IMR-90 (cell line): ENCODE data around the gene PUS3. TPM values are rescaled to one million over a fixed set of nuclear protein-coding genes. Genes with fewer than 3 reads are reported as not detected.

Experiments
- ATAC-seq: fragments of 200-7000 bp; cut with Tn5 transposase; 2 replicates; pipeline ENCODE4 v1.9.1; 2020; ENCODE audit warnings: low read depth, mild to moderate bottlenecking, moderate library complexity
- BruUV-seq: library from RNA; stranded (reverse); fragments of 400-500 nt; replicated peaks from 2 replicates; lab custom pipeline; 2021; lab: Mats Ljungman, UMichigan
- CTCF ChIA-PET: fragments of 300-600 bp; formaldehyde crosslinking; extraction: SDS; loops from one replicate; lab custom pipeline; 2021; ENCODE audit warnings: antibody characterized with exemption; lab: Yijun Ruan, JAX
- POLR2A ChIA-PET: fragments of 300-600 bp; sonication (Branson Sonifier 250); formaldehyde crosslinking; loops from one replicate; lab custom pipeline; 2022; ENCODE audit warnings: antibody characterized with exemption; ENCODE audit not compliant: unreplicated experiment; lab: Charles Lee
- DNase-seq: peaks from one replicate; pipeline ENCODE4 v3.0.0; 2013
- H2AFZ ChIP-seq: replicated peaks from 2 replicates; pipeline ENCODE3; 2013; ENCODE audit warnings: low read length, mild to moderate bottlenecking; ENCODE audit not compliant: poor library complexity
- H2AK5ac ChIP-seq: 2 replicates; pipeline ENCODE4 v1.6.1; 2013; ENCODE audit warnings: low read depth, low read length, inconsistent platforms
- H2AK9ac ChIP-seq: replicated peaks from 2 replicates; pipeline ENCODE3; 2013; ENCODE audit warnings: mild to moderate bottlenecking, low read depth, low read length, moderate library complexity; ENCODE audit not compliant: poor library complexity
- H2BK120ac ChIP-seq: 2 replicates; pipeline ENCODE4 v1.6.1; 2013; ENCODE audit warnings: low read depth, low read length, inconsistent platforms
- H2BK15ac ChIP-seq: 3 replicates; pipeline ENCODE4 v1.6.1; 2013; ENCODE audit warnings: low read depth, low read length, inconsistent platforms
- H2BK20ac ChIP-seq: 2 replicates; pipeline ENCODE4 v1.6.1; 2013; ENCODE audit warnings: low read depth, mild to moderate bottlenecking, inconsistent platforms, low read length, moderate library complexity
- H2BK5ac ChIP-seq: 2 replicates; pipeline ENCODE4 v1.6.1; 2013; ENCODE audit warnings: mild to moderate bottlenecking, low read depth, low read length, inconsistent platforms; ENCODE audit not compliant: poor library complexity, severe bottlenecking
- H3K14ac ChIP-seq: replicated peaks from 2 replicates; pipeline ENCODE4 v1.6.1; 2013; ENCODE audit warnings: low read depth, low read length, inconsistent platforms
- H3K18ac ChIP-seq: 2 replicates; pipeline ENCODE4 v1.6.1; 2013; ENCODE audit warnings: low read depth, low read length, control low read depth
- H3K23ac ChIP-seq: 2 replicates; pipeline ENCODE4 v1.6.1; 2013; ENCODE audit warnings: low read depth, low read length, inconsistent platforms
- H3K27ac ChIP-seq: 2 replicates; pipeline ENCODE4 v1.5.1; 2013; ENCODE audit warnings: mild to moderate bottlenecking, control low read depth, low read length; ENCODE audit not compliant: insufficient read depth
- H3K27me3 ChIP-seq: 2 replicates; pipeline ENCODE4 v1.6.1; 2013; ENCODE audit warnings: low read length; ENCODE audit not compliant: control insufficient read depth, insufficient read depth
- H3K36me3 ChIP-seq: 2 replicates; pipeline ENCODE4 v1.6.1; 2013; ENCODE audit warnings: low read length, mixed read lengths; ENCODE audit not compliant: control insufficient read depth, insufficient read depth
- H3K4ac ChIP-seq: 2 replicates; pipeline ENCODE4 v1.6.1; 2013; ENCODE audit warnings: low read depth, low read length, inconsistent platforms
- H3K4me1 ChIP-seq: 2 replicates; pipeline ENCODE4 v1.6.1; 2013; ENCODE audit warnings: low read length, mixed read lengths; ENCODE audit not compliant: control insufficient read depth, insufficient read depth
- H3K4me2 ChIP-seq: 2 replicates; pipeline ENCODE4 v1.6.1; 2013; ENCODE audit warnings: low read depth, mild to moderate bottlenecking, control low read depth, low read length, moderate library complexity
- H3K4me3 ChIP-seq: 2 replicates; pipeline ENCODE4 v1.5.1; 2013; ENCODE audit warnings: low read depth, mild to moderate bottlenecking, control low read depth, low read length, moderate library complexity; ENCODE audit not compliant: insufficient read depth
- H3K56ac ChIP-seq: 2 replicates; pipeline ENCODE4 v1.6.1; 2013; ENCODE audit warnings: low read length, inconsistent platforms; ENCODE audit not compliant: insufficient read depth; ENCODE audit errors: extremely low read depth
- H3K79me1 ChIP-seq, 2 experiments: 2 replicates each; pipeline ENCODE4 v1.6.1; 2013; ENCODE audit warnings: low read length in 2 of 2, inconsistent platforms in 1 of 2, low read depth in 1 of 2
- H3K9ac ChIP-seq: 2 replicates; pipeline ENCODE4 v1.6.1; 2013; ENCODE audit warnings: low read depth, low read length, control low read depth
- H3K9me1 ChIP-seq: 2 replicates; pipeline ENCODE4 v1.6.1; 2013; ENCODE audit warnings: low read length, inconsistent platforms; ENCODE audit not compliant: insufficient read depth
- H3K9me3 ChIP-seq: 2 replicates; pipeline ENCODE4 v1.6.1; 2013; ENCODE audit warnings: low read length; ENCODE audit not compliant: control insufficient read depth, insufficient read depth
- H4K20me1 ChIP-seq: 2 replicates; pipeline ENCODE4 v1.6.1; 2013; ENCODE audit warnings: low read length, inconsistent platforms; ENCODE audit not compliant: insufficient read depth
- H4K5ac ChIP-seq: 2 replicates; pipeline ENCODE4 v1.6.1; 2013; ENCODE audit warnings: mild to moderate bottlenecking, low read depth, low read length, control low read depth
- H4K8ac ChIP-seq, 2 experiments: 2 replicates each; pipeline ENCODE4 v1.6.1; 2013; ENCODE audit warnings: low read depth in 2 of 2, low read length in 2 of 2, control low read depth in 1 of 2, inconsistent platforms in 1 of 2
- H4K91ac ChIP-seq: 2 replicates; pipeline ENCODE4 v1.6.1; 2013; ENCODE audit warnings: low read depth, low read length, inconsistent platforms; ENCODE audit not compliant: insufficient read depth
- BHLHE40 ChIP-seq: fragments of 150-350 bp; IDR thresholded peaks from 2 replicates; pipeline ENCODE4 v1.6.1; 2016; ENCODE audit warnings: mild to moderate bottlenecking, low read depth, low read length
- CEBPB ChIP-seq: IDR thresholded peaks from 2 replicates; pipeline ENCODE4 v1.6.1; 2012; ENCODE audit warnings: low read depth, low read length, improper control_type of control experiment
- CHD1 ChIP-seq: IDR thresholded peaks from 2 replicates; pipeline ENCODE4 v1.6.1; 2012; ENCODE audit warnings: low read depth, low read length, improper control_type of control experiment
- CTCF ChIP-seq: conservative IDR thresholded peaks from 2 replicates; pipeline ENCODE4 v1.5.1; 2012; ENCODE audit warnings: mild to moderate bottlenecking, low read depth, low read length, improper control_type of control experiment
- ELK1 ChIP-seq: fragments of 150-350 bp; IDR thresholded peaks from 2 replicates; pipeline ENCODE4 v1.6.1; 2016; ENCODE audit warnings: low read depth, mild to moderate bottlenecking, low read length, moderate library complexity, borderline replicate concordance
- FOS ChIP-seq: fragments of 150-350 bp; IDR thresholded peaks from 2 replicates; pipeline ENCODE4 v1.6.1; 2016; ENCODE audit warnings: low read depth, low read length
- MAFK ChIP-seq: IDR thresholded peaks from 2 replicates; pipeline ENCODE4 v1.6.1; 2012; ENCODE audit warnings: low read depth, low read length, improper control_type of control experiment
- MAZ ChIP-seq: IDR thresholded peaks from 2 replicates; pipeline ENCODE4 v1.6.1; 2012; ENCODE audit warnings: low read depth, mild to moderate bottlenecking, low read length, improper control_type of control experiment, moderate library complexity, borderline replicate concordance
- MXI1 ChIP-seq: IDR thresholded peaks from 2 replicates; pipeline ENCODE4 v1.6.1; 2012; ENCODE audit warnings: low read depth, mild to moderate bottlenecking, low read length, moderate library complexity, borderline replicate concordance
- NFE2L2 ChIP-seq: fragments of 150-350 bp; IDR thresholded peaks from 2 replicates; pipeline ENCODE4 v1.6.1; 2016; ENCODE audit warnings: low read depth, mild to moderate bottlenecking, low read length
- POLR2A ChIP-seq: IDR thresholded peaks from 2 replicates; pipeline ENCODE4 v1.6.1; 2012; ENCODE audit warnings: mild to moderate bottlenecking, low read depth, low read length
- RAD21 ChIP-seq: IDR thresholded peaks from 2 replicates; pipeline ENCODE4 v1.6.1; 2012; ENCODE audit warnings: low read length, improper control_type of control experiment
- RCOR1 ChIP-seq: IDR thresholded peaks from 2 replicates; pipeline ENCODE4 v1.6.1; 2012; ENCODE audit warnings: mild to moderate bottlenecking, low read length, improper control_type of control experiment; ENCODE audit not compliant: insufficient replicate concordance
- RFX5 ChIP-seq: IDR thresholded peaks from 2 replicates; pipeline ENCODE4 v1.8.0; 2012; ENCODE audit warnings: low read depth, mild to moderate bottlenecking, low read length, moderate library complexity
- SMC3 ChIP-seq: fragments of 150-350 bp; IDR thresholded peaks from 2 replicates; pipeline ENCODE4 v1.6.1; 2016; ENCODE audit warnings: low read depth, mild to moderate bottlenecking, antibody characterized with exemption, low read length, moderate library complexity
- USF2 ChIP-seq: fragments of 150-350 bp; IDR thresholded peaks from 2 replicates; pipeline ENCODE4 v1.6.1; 2017; ENCODE audit warnings: mild to moderate bottlenecking, antibody characterized with exemption, low read length, low read depth
- WGBS, 2 experiments: methylation state at CpG; one replicate each; pipeline versions ENCODE4 v1.1.5 to v1.1.7; 2013; ENCODE audit warnings: missing lambda C conversion rate in 2 of 2; ENCODE audit not compliant: insufficient read length in 1 of 2; ENCODE audit errors: extremely low coverage in 2 of 2; 5-methylcytosine and 5-hydroxymethylcytosine counted together
- dilution Hi-C: fragments of 300-500 bp; cut with HindIII; formaldehyde crosslinking; loops from one replicate; pipeline ENCODE4 v1.14.3; 2018; ENCODE audit warnings: low sequenced_read_pairs; ENCODE audit not compliant: unreplicated experiment
- in situ Hi-C: fragments of 300-500 bp; cut with MboI; formaldehyde crosslinking; loops from 3 replicates; pipeline ENCODE4 v1.14.3; 2019; ENCODE audit warnings: low sequenced_read_pairs, inconsistent platforms, mixed read lengths
- intact Hi-C: fragments of 100-400 bp; cut with micrococcal nuclease; formaldehyde crosslinking; loops from 2 replicates; pipeline ENCODE4 v1.10.0; 2022
- polyA plus RNA-seq, 3 experiments: library from polyadenylated mRNA; depleted of rRNA; stranded (reverse); fragments of >200 nt; gene quantifications; 2 replicates each; pipeline ENCODE4 v1.2.3, GENCODE V29; 2012; ENCODE audit warnings: low replicate concordance in 1 of 3
- total RNA-seq: library from RNA; depleted of rRNA; stranded (reverse); fragments of >200 nt; gene quantifications from 2 replicates; pipeline ENCODE4 v1.2.3, GENCODE V29; 2012

PUS3 gene
- total and polyA plus RNA-seq, 2 of the 4 experiments (the other 2 are of a cell fraction): 6.1 to 11.7 TPM

- Histone ChIP-seq H3K4ac (no peak overlapping the region), H4K8ac (no peak overlapping the region), H2AK5ac (no peak overlapping the region), H4K91ac (no peak overlapping the region), H2BK15ac (no peak overlapping the region), H3K4me1 (no peaks in the 10 kb centered on the region), H3K14ac (no peak overlapping the region), H4K5ac (no peak overlapping the region), H3K27ac (no peak overlapping the region), H3K23ac (no peak overlapping the region), H3K4me3 (no peak overlapping the region), H3K9me3 (no peaks in the 10 kb centered on the region), H3K18ac (no peak overlapping the region), H2BK120ac (no peak overlapping the region), H3K56ac (no peak overlapping the region), H3K27me3 (peaks cover 6% of the 10 kb centered on the region), H2AK9ac (no peak overlapping the region), H3K79me1 (no peaks in the 10 kb centered on the region), H2BK20ac (no peak overlapping the region), H3K9me1 (no peaks in the 10 kb centered on the region), H3K36me3 (no peaks in the 10 kb centered on the region), H2AFZ (peak overlapping the region; percentile 9), H2BK5ac (no peak overlapping the region), H4K20me1 (no peaks in the 10 kb centered on the region), H3K4me2 (no peak overlapping the region), H3K9ac (no peak overlapping the region)
- dilution Hi-C loops: no loop called here
- intact Hi-C loops: no loop called here
- ChIA-PET POLR2A (no interaction called here), CTCF (no interaction called here)
- BruUV-seq: no TSS peak
- TF ChIP-seq ELK1 (no peak), BHLHE40 (no peak), POLR2A (no peak), MAFK (no peak), FOS (no peak), RFX5 (no peak), SMC3 (no peak), RCOR1 (no peak), USF2 (no peak), CTCF (no peak), CEBPB (no peak), NFE2L2 (no peak), MAZ (no peak), MXI1 (no peak), RAD21 (no peak), CHD1 (no peak)
- in situ Hi-C loops: no loop called here
- ATAC-seq (no peak), DNase-seq (no peak)
- 90% methylated on average over 5 of the region's 11 CpGs; no CpG with 5 or more reads in 1 of the 2 experiments for WGBS, 2 experiments
These were observed 47.1 kb upstream of the PUS3 start for GRCh38 chr11:125950178-125950490.
